Measurements from ENCODE around the gene KBTBD13. TPM values are rescaled to one million over a fixed set of nuclear protein-coding genes. Genes with fewer than 3 reads are reported as not detected.
A peak's percentile ranks its signal among the peaks of the same experiment; 100 is the strongest.

KBTBD13 gene
- total and polyA plus RNA-seq, 2 experiments from 2014 or later: not detected

DNA sequence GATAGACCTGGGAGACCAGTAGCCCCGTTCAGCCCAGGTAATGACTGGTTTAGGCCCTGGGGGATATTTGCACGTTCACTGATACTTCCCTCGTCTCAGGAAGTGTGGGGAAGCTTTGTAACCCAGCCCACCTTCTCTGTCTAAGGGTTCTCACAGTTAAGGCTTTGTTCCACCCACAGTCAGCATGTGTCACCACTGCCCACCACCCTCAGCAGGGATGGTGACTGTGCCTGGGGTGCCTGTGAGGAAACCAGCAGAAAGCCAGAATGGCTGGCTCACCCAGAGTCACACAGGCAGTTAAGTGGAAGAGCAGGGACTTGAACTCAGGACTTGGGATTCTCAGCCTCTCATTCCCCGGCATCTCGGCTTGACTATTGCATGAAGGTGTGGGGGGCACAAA, 5.2 kb downstream of the KBTBD13 start:
- H3K4me2 ChIP-seq: 0 out of 2 replicates have a peak overlapping the region, but pooled peaks have one; percentile 75
- Mint-ChIP-seq H3K4me1 (peaks cover 61% of the 10 kb centered on the region), H3K27me3 (ENCODE audit: insufficient read depth, low read depth, poor library complexity) (peaks cover 19% of the 10 kb centered on the region), H3K4me3 (no peak overlapping the region), H3K36me3 (ENCODE audit: low read depth) (no peaks in the 10 kb centered on the region; the same call in 2 of the 3 replicates), H3K9me3 (peaks cover 3% of the 10 kb centered on the region; the same call in 1 of the 3 replicates), H3K27ac (no peak overlapping the region)
- H4K20me1 ChIP-seq (replicated peaks; ENCODE audit: insufficient read depth): no peaks in the 10 kb centered on the region
- peaks cover 29% of the 10 kb centered on the region for H3F3A ChIP-seq (replicated peaks; ENCODE audit: low read depth)
- H3K9me2 ChIP-seq (ENCODE audit: insufficient read depth): no peaks in the 10 kb centered on the region
- H3K79me2 ChIP-seq (replicated peaks; ENCODE audit: insufficient read depth): no peaks in the 10 kb centered on the region
- H3K36me3 ChIP-seq (ENCODE audit: insufficient read depth): no peaks in the 10 kb centered on the region
- DNase-seq (ENCODE audit: low spot score) (no peak), ATAC-seq (no peak)
- no peak overlapping the region for H3K4me3 ChIP-seq
- H3K27me3 ChIP-seq (ENCODE audit: insufficient read depth): 0 out of 2 replicates have a peak, but pooled peaks cover 3% of the 10 kb centered on the region
- no peak overlapping the region for H3K27ac ChIP-seq (ENCODE audit: low read depth)
- H3K4me1 ChIP-seq (ENCODE audit: insufficient read depth): peaks cover 47% of the 10 kb centered on the region
- TF ChIP-seq CREB1 (CRISPR knock-in tag; IDR thresholded peaks at IDR 0.05; ENCODE audit: low read depth) (no peak), STAT1 (IDR thresholded peaks at IDR 0.05; ENCODE audit: unreplicated experiment) (no peak), EZH2phosphoT487 (IDR thresholded peaks at IDR 0.05; ENCODE audit: unreplicated experiment) (no peak), EZH2 (IDR thresholded peaks at IDR 0.05; ENCODE audit: low read depth, unreplicated experiment) (no peak), NANOG (IDR thresholded peaks at IDR 0.05; ENCODE audit: borderline replicate concordance) (no peak), JUNB (IDR thresholded peaks at IDR 0.05; ENCODE audit: unreplicated experiment) (no peak), POLR2AphosphoS5 (IDR thresholded peaks at IDR 0.05; ENCODE audit: low read depth) (no peak), ZNF114 (CRISPR knock-in tag; IDR thresholded peaks at IDR 0.05) (no peak), ZNF331 (CRISPR knock-in tag; IDR thresholded peaks at IDR 0.05; ENCODE audit: low read depth) (no peak)
- TF ChIP-seq, protein P1, sequence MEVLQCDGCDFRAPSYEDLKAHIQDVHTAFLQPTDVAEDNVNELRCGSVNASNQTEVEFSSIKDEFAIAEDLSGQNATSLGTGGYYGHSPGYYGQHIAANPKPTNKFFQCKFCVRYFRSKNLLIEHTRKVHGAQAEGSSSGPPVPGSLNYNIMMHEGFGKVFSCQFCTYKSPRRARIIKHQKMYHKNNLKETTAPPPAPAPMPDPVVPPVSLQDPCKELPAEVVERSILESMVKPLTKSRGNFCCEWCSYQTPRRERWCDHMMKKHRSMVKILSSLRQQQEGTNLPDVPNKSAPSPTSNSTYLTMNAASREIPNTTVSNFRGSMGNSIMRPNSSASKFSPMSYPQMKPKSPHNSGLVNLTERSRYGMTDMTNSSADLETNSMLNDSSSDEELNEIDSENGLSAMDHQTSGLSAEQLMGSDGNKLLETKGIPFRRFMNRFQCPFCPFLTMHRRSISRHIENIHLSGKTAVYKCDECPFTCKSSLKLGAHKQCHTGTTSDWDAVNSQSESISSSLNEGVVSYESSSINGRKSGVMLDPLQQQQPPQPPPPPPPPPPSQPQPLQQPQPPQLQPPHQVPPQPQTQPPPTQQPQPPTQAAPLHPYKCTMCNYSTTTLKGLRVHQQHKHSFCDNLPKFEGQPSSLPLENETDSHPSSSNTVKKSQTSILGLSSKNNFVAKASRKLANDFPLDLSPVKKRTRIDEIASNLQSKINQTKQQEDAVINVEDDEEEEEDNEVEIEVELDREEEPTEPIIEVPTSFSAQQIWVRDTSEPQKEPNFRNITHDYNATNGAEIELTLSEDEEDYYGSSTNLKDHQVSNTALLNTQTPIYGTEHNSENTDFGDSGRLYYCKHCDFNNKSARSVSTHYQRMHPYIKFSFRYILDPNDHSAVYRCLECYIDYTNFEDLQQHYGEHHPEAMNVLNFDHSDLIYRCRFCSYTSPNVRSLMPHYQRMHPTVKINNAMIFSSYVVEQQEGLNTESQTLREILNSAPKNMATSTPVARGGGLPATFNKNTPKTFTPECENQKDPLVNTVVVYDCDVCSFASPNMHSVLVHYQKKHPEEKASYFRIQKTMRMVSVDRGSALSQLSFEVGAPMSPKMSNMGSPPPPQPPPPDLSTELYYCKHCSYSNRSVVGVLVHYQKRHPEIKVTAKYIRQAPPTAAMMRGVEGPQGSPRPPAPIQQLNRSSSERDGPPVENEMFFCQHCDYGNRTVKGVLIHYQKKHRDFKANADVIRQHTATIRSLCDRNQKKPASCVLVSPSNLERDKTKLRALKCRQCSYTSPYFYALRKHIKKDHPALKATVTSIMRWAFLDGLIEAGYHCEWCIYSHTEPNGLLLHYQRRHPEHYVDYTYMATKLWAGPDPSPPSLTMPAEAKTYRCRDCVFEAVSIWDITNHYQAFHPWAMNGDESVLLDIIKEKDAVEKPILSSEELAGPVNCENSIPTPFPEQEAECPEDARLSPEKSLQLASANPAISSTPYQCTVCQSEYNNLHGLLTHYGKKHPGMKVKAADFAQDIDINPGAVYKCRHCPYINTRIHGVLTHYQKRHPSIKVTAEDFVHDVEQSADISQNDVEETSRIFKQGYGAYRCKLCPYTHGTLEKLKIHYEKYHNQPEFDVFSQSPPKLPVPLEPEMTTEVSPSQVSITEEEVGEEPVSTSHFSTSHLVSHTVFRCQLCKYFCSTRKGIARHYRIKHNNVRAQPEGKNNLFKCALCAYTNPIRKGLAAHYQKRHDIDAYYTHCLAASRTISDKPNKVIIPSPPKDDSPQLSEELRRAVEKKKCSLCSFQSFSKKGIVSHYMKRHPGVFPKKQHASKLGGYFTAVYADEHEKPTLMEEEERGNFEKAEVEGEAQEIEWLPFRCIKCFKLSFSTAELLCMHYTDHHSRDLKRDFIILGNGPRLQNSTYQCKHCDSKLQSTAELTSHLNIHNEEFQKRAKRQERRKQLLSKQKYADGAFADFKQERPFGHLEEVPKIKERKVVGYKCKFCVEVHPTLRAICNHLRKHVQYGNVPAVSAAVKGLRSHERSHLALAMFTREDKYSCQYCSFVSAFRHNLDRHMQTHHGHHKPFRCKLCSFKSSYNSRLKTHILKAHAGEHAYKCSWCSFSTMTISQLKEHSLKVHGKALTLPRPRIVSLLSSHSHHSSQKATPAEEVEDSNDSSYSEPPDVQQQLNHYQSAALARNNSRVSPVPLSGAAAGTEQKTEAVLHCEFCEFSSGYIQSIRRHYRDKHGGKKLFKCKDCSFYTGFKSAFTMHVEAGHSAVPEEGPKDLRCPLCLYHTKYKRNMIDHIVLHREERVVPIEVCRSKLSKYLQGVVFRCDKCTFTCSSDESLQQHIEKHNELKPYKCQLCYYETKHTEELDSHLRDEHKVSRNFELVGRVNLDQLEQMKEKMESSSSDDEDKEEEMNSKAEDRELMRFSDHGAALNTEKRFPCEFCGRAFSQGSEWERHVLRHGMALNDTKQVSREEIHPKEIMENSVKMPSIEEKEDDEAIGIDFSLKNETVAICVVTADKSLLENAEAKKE (CRISPR knock-in tag; IDR thresholded peaks at IDR 0.05): no peak
- TF ChIP-seq, protein P2, sequence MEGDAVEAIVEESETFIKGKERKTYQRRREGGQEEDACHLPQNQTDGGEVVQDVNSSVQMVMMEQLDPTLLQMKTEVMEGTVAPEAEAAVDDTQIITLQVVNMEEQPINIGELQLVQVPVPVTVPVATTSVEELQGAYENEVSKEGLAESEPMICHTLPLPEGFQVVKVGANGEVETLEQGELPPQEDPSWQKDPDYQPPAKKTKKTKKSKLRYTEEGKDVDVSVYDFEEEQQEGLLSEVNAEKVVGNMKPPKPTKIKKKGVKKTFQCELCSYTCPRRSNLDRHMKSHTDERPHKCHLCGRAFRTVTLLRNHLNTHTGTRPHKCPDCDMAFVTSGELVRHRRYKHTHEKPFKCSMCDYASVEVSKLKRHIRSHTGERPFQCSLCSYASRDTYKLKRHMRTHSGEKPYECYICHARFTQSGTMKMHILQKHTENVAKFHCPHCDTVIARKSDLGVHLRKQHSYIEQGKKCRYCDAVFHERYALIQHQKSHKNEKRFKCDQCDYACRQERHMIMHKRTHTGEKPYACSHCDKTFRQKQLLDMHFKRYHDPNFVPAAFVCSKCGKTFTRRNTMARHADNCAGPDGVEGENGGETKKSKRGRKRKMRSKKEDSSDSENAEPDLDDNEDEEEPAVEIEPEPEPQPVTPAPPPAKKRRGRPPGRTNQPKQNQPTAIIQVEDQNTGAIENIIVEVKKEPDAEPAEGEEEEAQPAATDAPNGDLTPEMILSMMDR (conservative IDR thresholded peaks at IDR 0.05; ENCODE audit: low read depth in 2 of 2): no peak
- TF ChIP-seq, protein P3, sequence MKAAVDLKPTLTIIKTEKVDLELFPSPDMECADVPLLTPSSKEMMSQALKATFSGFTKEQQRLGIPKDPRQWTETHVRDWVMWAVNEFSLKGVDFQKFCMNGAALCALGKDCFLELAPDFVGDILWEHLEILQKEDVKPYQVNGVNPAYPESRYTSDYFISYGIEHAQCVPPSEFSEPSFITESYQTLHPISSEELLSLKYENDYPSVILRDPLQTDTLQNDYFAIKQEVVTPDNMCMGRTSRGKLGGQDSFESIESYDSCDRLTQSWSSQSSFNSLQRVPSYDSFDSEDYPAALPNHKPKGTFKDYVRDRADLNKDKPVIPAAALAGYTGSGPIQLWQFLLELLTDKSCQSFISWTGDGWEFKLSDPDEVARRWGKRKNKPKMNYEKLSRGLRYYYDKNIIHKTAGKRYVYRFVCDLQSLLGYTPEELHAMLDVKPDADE (IDR thresholded peaks at IDR 0.05): no peak
- TF ChIP-seq, protein P4, sequence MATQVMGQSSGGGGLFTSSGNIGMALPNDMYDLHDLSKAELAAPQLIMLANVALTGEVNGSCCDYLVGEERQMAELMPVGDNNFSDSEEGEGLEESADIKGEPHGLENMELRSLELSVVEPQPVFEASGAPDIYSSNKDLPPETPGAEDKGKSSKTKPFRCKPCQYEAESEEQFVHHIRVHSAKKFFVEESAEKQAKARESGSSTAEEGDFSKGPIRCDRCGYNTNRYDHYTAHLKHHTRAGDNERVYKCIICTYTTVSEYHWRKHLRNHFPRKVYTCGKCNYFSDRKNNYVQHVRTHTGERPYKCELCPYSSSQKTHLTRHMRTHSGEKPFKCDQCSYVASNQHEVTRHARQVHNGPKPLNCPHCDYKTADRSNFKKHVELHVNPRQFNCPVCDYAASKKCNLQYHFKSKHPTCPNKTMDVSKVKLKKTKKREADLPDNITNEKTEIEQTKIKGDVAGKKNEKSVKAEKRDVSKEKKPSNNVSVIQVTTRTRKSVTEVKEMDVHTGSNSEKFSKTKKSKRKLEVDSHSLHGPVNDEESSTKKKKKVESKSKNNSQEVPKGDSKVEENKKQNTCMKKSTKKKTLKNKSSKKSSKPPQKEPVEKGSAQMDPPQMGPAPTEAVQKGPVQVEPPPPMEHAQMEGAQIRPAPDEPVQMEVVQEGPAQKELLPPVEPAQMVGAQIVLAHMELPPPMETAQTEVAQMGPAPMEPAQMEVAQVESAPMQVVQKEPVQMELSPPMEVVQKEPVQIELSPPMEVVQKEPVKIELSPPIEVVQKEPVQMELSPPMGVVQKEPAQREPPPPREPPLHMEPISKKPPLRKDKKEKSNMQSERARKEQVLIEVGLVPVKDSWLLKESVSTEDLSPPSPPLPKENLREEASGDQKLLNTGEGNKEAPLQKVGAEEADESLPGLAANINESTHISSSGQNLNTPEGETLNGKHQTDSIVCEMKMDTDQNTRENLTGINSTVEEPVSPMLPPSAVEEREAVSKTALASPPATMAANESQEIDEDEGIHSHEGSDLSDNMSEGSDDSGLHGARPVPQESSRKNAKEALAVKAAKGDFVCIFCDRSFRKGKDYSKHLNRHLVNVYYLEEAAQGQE (IDR thresholded peaks at IDR 0.05; ENCODE audit: unreplicated experiment): no peak
- H2AFZ ChIP-seq: peak overlapping the region; percentile 66; the same call in 1 of the 2 replicates
